NCI-H69 (cell line): Measurements from ENCODE around the gene SIDT2.

Experiments
- DNase-seq: peaks from one replicate; lab custom pipeline; 2025; lab: John Stamatoyannopoulos, UW

The SIDT2 gene

GRCh38 chr11:117189191-117189940, 10.8 kb downstream of the SIDT2 start:
- DNase-seq: no peak

- no peak for DNase-seq
Measured at GRCh38 chr11:117189941-117190544, 11.5 kb downstream of the SIDT2 start.

DNA sequence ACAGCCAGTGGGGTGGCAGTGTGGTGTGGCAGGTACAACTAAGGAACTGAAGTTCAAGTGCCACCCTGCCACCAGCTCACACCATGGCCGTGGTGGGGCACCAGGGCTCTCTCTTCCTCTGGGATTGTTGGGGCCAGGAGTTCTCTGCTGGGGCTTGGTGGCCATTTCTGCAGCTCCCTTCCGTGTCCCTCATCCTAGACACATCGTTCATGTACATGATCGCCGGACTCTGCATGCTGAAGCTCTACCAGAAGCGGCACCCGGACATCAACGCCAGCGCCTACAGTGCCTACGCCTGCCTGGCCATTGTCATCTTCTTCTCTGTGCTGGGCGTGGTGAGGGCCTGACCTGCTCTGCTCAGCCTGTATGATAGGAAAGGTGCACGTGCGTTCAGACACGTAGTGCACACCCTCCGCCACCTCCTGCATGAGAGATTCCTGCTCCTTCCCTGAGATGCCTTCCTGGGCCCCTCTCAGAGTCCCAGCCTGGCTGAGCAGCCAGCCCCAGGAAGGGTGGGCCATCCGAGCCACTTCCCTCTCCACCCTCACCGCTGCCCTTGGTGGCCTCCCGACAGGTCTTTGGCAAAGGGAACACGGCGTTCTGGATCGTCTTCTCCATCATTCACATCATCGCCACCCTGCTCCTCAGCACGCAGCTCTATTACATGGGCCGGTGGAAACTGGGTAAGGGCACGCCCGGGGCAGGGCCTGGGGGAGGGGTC, 13.3 kb downstream of the SIDT2 start:
- DNase-seq: no peak

DNA sequence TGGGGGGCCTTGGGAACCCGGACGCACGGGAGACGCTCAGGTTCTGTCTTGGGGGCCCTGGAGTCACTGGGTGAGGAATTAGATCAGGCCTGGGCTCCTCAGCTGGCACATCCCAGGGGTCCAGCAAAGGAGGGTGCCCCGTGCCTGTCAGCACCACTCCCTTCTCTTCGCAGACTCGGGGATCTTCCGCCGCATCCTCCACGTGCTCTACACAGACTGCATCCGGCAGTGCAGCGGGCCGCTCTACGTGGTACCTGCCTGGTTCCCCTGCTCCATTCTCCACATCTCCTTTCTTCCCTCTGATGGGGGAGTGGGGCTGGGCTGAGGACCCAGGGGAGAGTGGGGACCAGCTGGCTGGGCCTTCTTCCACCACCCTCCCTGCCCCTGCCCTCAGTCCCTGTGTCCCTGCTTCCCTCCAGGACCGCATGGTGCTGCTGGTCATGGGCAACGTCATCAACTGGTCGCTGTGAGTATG, 13.9 kb downstream of the SIDT2 start:
- DNase-seq: no peak

DNA sequence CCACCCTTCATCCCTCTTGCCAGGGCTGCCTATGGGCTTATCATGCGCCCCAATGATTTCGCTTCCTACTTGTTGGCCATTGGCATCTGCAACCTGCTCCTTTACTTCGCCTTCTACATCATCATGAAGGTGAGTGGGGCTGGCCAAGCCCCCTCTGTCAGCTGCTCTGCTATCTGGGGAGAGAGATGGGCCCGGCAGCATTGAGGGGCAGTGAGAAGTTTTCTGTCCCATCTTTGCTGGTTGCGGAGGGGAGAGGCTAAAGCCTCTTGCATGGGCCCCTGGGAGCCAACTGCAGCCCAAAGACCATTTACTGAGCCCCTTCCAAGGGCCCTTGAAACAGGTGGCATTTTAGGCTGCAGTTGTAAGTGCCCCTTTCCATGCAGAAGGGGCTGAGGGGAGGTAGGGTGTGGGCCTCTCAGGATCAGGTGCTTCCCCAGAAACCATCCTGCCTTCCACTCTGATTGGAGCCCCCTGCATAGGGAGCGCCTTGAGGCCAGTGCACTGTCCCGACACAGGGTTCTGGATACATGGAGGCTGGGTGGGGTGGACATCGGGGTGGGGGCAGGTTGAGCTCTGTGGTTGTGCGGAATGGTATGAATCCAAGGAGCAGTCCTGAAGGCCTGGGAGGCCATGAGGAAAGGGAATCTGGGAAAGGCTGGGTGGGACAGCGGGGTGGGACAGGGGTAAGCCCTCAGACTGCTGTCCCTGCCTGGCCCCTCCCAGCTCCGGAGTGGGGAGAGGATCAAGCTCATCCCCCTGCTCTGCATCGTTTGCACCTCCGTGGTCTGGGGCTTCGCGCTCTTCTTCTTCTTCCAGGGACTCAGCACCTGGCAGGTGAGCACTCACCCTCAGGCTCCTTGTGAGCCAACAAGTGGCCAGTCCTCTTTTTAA, 14.8 kb downstream of the SIDT2 start:
- DNase-seq: no peak

- DNase-seq: no peak
Measured at GRCh38 chr11:117194267-117194666, 15.7 kb downstream of the SIDT2 start.

GRCh38 chr11:117195258-117195657, 16.7 kb downstream of the SIDT2 start:
- DNase-seq: no peak

DNA sequence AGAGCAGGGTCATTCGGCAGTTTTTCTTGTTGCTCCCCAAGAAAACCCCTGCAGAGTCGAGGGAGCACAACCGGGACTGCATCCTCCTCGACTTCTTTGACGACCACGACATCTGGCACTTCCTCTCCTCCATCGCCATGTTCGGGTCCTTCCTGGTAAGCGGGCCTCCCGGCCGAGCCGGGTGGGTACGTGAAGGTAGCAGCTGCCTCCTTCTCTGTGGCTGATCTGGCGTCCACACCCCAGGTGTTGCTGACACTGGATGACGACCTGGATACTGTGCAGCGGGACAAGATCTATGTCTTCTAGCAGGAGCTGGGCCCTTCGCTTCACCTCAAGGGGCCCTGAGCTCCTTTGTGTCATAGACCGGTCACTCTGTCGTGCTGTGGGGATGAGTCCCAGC, 17.2 kb downstream of the SIDT2 start:
- DNase-seq: no peak

DNA sequence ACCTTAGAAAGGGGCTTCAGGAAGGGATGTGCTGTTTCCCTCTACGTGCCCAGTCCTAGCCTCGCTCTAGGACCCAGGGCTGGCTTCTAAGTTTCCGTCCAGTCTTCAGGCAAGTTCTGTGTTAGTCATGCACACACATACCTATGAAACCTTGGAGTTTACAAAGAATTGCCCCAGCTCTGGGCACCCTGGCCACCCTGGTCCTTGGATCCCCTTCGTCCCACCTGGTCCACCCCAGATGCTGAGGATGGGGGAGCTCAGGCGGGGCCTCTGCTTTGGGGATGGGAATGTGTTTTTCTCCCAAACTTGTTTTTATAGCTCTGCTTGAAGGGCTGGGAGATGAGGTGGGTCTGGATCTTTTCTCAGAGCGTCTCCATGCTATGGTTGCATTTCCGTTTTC, 18.5 kb downstream of the SIDT2 start:
- DNase-seq: no peak

- no peak for DNase-seq
Measured at GRCh38 chr11:117197516-117198456, 19.2 kb downstream of the SIDT2 start.

DNA sequence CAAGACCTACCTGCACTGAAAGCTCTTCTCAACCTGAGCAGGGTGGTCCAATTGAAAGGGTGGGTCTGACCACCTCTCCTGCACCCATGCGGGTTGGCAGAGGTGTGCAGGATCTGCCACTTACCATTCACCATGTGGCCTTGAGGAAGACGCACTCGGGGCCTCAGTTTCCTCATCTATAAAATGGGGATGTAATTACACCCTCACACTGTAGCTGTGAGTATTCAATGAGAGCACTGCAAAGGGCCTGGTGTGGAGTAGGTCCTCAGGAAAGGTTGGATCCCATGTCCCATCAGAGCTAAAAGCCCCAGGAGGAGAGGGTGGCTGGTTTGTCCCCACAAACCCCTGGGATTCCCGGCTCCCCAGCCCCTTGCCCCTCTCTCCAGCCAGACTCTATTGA, 20.1 kb downstream of the SIDT2 start:
- DNase-seq: no peak

DNA sequence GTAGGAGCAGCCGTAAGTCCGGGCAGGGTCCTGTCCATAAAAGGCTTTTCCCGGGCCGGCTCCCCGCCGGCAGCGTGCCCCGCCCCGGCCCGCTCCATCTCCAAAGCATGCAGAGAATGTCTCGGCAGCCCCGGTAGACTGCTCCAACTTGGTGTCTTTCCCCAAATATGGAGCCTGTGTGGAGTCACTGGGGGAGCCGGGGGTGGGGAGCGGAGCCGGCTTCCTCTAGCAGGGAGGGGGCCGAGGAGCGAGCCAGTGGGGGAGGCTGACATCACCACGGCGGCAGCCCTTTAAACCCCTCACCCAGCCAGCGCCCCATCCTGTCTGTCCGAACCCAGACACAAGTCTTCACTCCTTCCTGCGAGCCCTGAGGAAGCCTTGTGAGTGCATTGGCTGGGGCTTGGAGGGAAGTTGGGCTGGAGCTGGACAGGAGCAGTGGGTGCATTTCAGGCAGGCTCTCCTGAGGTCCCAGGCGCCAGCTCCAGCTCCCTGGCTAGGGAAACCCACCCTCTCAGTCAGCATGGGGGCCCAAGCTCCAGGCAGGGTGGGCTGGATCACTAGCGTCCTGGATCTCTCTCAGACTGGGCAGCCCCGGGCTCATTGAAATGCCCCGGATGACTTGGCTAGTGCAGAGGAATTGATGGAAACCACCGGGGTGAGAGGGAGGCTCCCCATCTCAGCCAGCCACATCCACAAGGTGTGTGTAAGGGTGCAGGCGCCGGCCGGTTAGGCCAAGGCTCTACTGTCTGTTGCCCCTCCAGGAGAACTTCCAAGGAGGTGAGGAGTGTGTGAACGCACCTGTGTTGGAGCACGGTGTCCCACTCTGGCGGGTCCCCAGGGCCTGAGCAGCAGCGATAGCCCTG, 20.7 kb downstream of the SIDT2 start, which contains the start of gene TAGLN:
TAGLN (plus strand) TSS at position 318 of the 863 bp plus-strand sequence. CDS start 3,644 bp downstream, outside the sequence.
- no peak for DNase-seq

- no peak for DNase-seq
Measured at GRCh38 chr11:117199916-117200812, 21.6 kb downstream of the SIDT2 start.

GRCh38 chr11:117200813-117201657, 22.5 kb downstream of the SIDT2 start:
- no peak for DNase-seq

GRCh38 chr11:117201658-117202305, 23.2 kb downstream of the SIDT2 start:
- no peak for DNase-seq

DNA sequence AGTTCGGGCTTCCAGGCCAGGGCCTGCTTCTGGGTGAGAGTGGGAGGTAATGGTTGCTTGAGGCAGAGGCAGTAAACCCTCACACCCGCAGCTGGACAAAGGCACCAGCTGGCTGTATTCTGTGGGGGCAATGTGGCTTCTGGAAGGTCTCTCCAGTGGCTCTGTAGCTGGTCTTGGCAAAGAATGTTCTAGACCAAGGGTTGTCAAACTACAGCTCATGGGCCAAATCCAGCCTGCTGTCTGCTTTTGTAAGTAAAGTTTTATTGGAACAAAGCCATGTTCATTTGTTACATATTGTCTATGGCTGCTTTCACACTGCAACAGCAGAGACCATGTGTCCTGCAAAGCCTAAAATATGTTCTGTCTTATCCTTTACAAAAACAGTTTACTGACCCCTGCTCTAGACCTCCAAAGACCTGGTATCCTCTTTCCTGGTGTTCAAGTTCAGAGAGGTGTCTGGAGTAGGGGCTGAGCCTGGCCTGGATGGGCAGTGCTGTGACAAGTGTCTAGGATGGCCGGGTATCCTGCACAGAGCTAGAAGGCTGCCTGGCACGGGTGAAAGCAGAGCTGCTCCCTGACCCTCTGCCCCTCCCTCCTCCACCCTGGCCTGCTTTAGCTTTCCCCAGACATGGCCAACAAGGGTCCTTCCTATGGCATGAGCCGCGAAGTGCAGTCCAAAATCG, 24.0 kb downstream of the SIDT2 start:
- DNase-seq: no peak

GRCh38 chr11:117203069-117203407, 24.5 kb downstream of the SIDT2 start:
- DNase-seq: no peak
